Esophagus squamous epithelium (tissue), 4 donors: ENCODE data around the gene PGLYRP3.

Experiments
- POLR2A ChIP-seq, 4 donors: fragments of 450-650 bp; IDR thresholded peaks; one replicate each; pipeline ENCODE4 v1.6.1; 2017; ENCODE audit warnings: antibody characterized with exemption in 4 of 4, mild to moderate bottlenecking in 4 of 4, moderate library complexity in 3 of 4
- TF ChIP-seq, protein P1 (sequence below), 6 experiments: fragments of 450-650 bp in 4 of 6; fragments of 200-600 bp in 2 of 6; sonication (generic) in 2 of 6; IDR thresholded peaks; one replicate each; pipeline ENCODE4 v1.5.1; 2016 to 2019; ENCODE audit warnings: antibody characterized with exemption in 6 of 6, mild to moderate bottlenecking in 4 of 6, moderate library complexity in 4 of 6

DNA sequence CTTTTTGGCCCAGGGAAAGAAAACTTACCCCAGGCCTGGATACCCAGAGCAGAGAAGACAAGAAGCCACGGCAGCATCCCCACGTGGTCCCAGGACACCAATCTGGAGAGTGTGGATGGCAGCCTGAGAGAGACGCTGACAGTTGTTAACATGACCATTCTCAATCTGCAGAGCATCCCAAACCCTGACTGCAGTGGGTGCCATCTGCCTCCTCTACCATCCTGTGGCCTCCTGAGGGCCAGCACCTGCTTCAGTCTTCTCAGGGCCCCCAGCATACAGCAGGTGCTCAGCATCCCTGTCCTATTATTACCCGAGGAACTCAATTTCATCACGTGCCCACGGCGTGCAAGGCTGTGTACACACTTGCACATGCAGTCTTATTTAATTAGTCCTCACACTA, 35.1 kb upstream of the PGLYRP3 start:
- TF ChIP-seq, protein P1, sequence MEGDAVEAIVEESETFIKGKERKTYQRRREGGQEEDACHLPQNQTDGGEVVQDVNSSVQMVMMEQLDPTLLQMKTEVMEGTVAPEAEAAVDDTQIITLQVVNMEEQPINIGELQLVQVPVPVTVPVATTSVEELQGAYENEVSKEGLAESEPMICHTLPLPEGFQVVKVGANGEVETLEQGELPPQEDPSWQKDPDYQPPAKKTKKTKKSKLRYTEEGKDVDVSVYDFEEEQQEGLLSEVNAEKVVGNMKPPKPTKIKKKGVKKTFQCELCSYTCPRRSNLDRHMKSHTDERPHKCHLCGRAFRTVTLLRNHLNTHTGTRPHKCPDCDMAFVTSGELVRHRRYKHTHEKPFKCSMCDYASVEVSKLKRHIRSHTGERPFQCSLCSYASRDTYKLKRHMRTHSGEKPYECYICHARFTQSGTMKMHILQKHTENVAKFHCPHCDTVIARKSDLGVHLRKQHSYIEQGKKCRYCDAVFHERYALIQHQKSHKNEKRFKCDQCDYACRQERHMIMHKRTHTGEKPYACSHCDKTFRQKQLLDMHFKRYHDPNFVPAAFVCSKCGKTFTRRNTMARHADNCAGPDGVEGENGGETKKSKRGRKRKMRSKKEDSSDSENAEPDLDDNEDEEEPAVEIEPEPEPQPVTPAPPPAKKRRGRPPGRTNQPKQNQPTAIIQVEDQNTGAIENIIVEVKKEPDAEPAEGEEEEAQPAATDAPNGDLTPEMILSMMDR (IDR thresholded peaks at IDR 0.05) = no peak
- no peak for TF ChIP-seq POLR2A (IDR thresholded peaks at IDR 0.05)
